ENCODE results near the gene TRAPPC3L.

Gene TRAPPC3L

GRCh38 chr6:116545651-116546050 is at the start of gene TRAPPC3L:
Gene TRAPPC3L (minus strand): TSS chr6:116545684. CDS start chr6:116545514, 170 bp downstream.
- no peak for DNase-seq

- DNase-seq = no peak
Measured at GRCh38 chr6:116595247-116595646, 49.8 kb upstream of the TRAPPC3L start.

GRCh38 chr6:116586738-116587137 is 41.3 kb upstream of the TRAPPC3L start:
- no peak for DNase-seq

- DNase-seq = no peak
Measured at GRCh38 chr6:116586276-116586675, 40.8 kb upstream of the TRAPPC3L start.

GRCh38 chr6:116580198-116580597 is 34.7 kb upstream of the TRAPPC3L start:
- no peak for DNase-seq

GRCh38 chr6:116579143-116579542 is 33.7 kb upstream of the TRAPPC3L start:
- no peak for DNase-seq

- no peak for DNase-seq
Measured at GRCh38 chr6:116578335-116578734, 32.9 kb upstream of the TRAPPC3L start.

GRCh38 chr6:116577486-116577885 is 32.0 kb upstream of the TRAPPC3L start:
- DNase-seq = no peak

- DNase-seq = no peak
Measured at GRCh38 chr6:116575227-116575626, 29.7 kb upstream of the TRAPPC3L start.

GRCh38 chr6:116572162-116572561 is 26.7 kb upstream of the TRAPPC3L start:
- DNase-seq = no peak

GRCh38 chr6:116571683-116572000 is 26.2 kb upstream of the TRAPPC3L start:
- no peak for DNase-seq

GRCh38 chr6:116570856-116571682 is 25.6 kb upstream of the TRAPPC3L start, which contains the start of gene RWDD1:
Gene RWDD1 (plus strand): TSS chr6:116571504. CDS start chr6:116571583, 79 bp downstream.
- peak; percentile 81 for DNase-seq

GRCh38 chr6:116568821-116569755 is 23.6 kb upstream of the TRAPPC3L start:
- no peak for DNase-seq

GRCh38 chr6:116568111-116568510 is 22.6 kb upstream of the TRAPPC3L start:
- DNase-seq = no peak

- DNase-seq = no peak
Measured at GRCh38 chr6:116564921-116565872, 19.7 kb upstream of the TRAPPC3L start.

GRCh38 chr6:116564311-116564710 is 18.8 kb upstream of the TRAPPC3L start:
- DNase-seq = no peak

- no peak for DNase-seq
Measured at GRCh38 chr6:116563830-116564229, 18.3 kb upstream of the TRAPPC3L start.

- no peak for DNase-seq
Measured at GRCh38 chr6:116562614-116563013, 17.1 kb upstream of the TRAPPC3L start.

GRCh38 chr6:116562019-116562403 is 16.5 kb upstream of the TRAPPC3L start:
- DNase-seq = no peak

GRCh38 chr6:116561377-116562018 is 16.0 kb upstream of the TRAPPC3L start:
- no peak for DNase-seq

- no peak for DNase-seq
Measured at GRCh38 chr6:116560130-116560529, 14.6 kb upstream of the TRAPPC3L start.

GRCh38 chr6:116557893-116558292 is 12.4 kb upstream of the TRAPPC3L start:
- DNase-seq = no peak

Measured in NCI-H187 treated with DMSO at 0.1 percent for 48 hours (cell line).